B cell (primary cell): ENCODE measurements around the gene IRS1. TPM values are rescaled to one million over a fixed set of nuclear protein-coding genes. Genes with fewer than 3 reads are reported as not detected.

Experiments
- ATAC-seq: fragments of 200-7000 bp; cut with Tn5 transposase; one replicate; pipeline ENCODE4 v1.10.0; 2021; ENCODE audit warnings: low read depth, mild to moderate bottlenecking, moderate number of reproducible peaks, moderate library complexity
- CTCF ChIA-PET: fragments of 350-600 bp; sonication (Branson Sonifier 250); formaldehyde crosslinking; loops from one replicate; lab custom pipeline; 2021; ENCODE audit warnings: antibody characterized with exemption, inconsistent platforms; lab: Charles Lee
- POLR2A ChIA-PET: fragments of 350-600 bp; sonication (Branson Sonifier 250); formaldehyde crosslinking; loops from one replicate; lab custom pipeline; 2021; ENCODE audit warnings: antibody characterized with exemption; lab: Charles Lee
- DNase-seq: peaks from one replicate; pipeline ENCODE4 v3.0.0; 2013
- H2AFZ ChIP-seq: 2 replicates; pipeline ENCODE4 v1.6.1; 2012; ENCODE audit warnings: mild to moderate bottlenecking, low read depth, low read length; ENCODE audit not compliant: insufficient read depth, poor library complexity, severe bottlenecking
- H3K27ac ChIP-seq, 2 donors: 1 replicate in 1 of 2; 2 replicates in 1 of 2; pipeline ENCODE4 v1.5.1; 2012 to 2013; ENCODE audit warnings: low read length in 2 of 2, mild to moderate bottlenecking in 2 of 2, moderate library complexity in 1 of 2
- H3K27me3 ChIP-seq, 4 experiments: fragments of 200-600 bp in 1 of 4; sonication (generic) in 1 of 4; replicated peaks in 1 of 4; 1 replicate in 2 of 4; 2 replicates in 2 of 4; pipeline versions ENCODE4 v1.6.1 to v1.7.0; 2013 to 2016; ENCODE audit warnings: low read length in 3 of 4, mild to moderate bottlenecking in 2 of 4, mixed read lengths in 1 of 4, moderate library complexity in 1 of 4; ENCODE audit not compliant: insufficient read depth in 4 of 4, control insufficient read depth in 3 of 4; ENCODE audit errors: control extremely low read depth in 1 of 4
- H3K36me3 ChIP-seq, 2 experiments: replicated peaks in 1 of 2; 1 replicate in 1 of 2; 2 replicates in 1 of 2; pipeline versions ENCODE4 v1.6.1 to v1.7.1; 2013; ENCODE audit warnings: low read length in 1 of 2; ENCODE audit not compliant: insufficient read depth in 2 of 2, control insufficient read depth in 1 of 2; ENCODE audit errors: control extremely low read depth in 1 of 2, extremely low read depth in 1 of 2
- H3K4me1 ChIP-seq, 2 donors: fragments of 200-600 bp in 1 of 2; sonication (generic) in 1 of 2; 1 replicate in 1 of 2; 2 replicates in 1 of 2; pipeline versions ENCODE4 v1.5.1 to v1.6.1; 2013 to 2017; ENCODE audit warnings: low read length in 2 of 2; ENCODE audit not compliant: control insufficient read depth in 2 of 2, insufficient read depth in 2 of 2
- H3K4me2 ChIP-seq: replicated peaks from 2 replicates; pipeline ENCODE3; 2012; ENCODE audit warnings: mild to moderate bottlenecking, low read depth, low read length; ENCODE audit not compliant: poor library complexity, severe bottlenecking
- H3K4me3 ChIP-seq, 5 experiments: fragments of 200-600 bp in 1 of 5; sonication (generic) in 1 of 5; 1 replicate in 3 of 5; 2 replicates in 2 of 5; pipeline versions ENCODE4 v1.5.1 to v1.7.0; 2011 to 2016; ENCODE audit warnings: low read length in 4 of 5, mild to moderate bottlenecking in 4 of 5, low read depth in 2 of 5, control low read depth in 1 of 5, moderate library complexity in 1 of 5; ENCODE audit not compliant: insufficient read depth in 1 of 5; ENCODE audit errors: control extremely low read depth in 1 of 5, extremely low read depth in 1 of 5
- H3K79me2 ChIP-seq: fragments of 200-600 bp; sonication (generic); one replicate; pipeline ENCODE4 v1.6.0; 2016; ENCODE audit warnings: low read length; ENCODE audit not compliant: control insufficient read depth, insufficient read depth
- H3K9ac ChIP-seq: fragments of 200-600 bp; sonication (generic); 2 replicates; pipeline ENCODE4 v1.6.1; 2017; ENCODE audit warnings: mild to moderate bottlenecking, low read length, moderate library complexity
- H3K9me3 ChIP-seq, 3 donors: one replicate each; pipeline versions ENCODE4 v1.6.1 to v1.7.1; 2013; ENCODE audit warnings: low read length in 2 of 3; ENCODE audit not compliant: control insufficient read depth in 2 of 3, insufficient read depth in 1 of 3; ENCODE audit errors: control extremely low read depth in 1 of 3
- H4K20me1 ChIP-seq: 2 replicates; pipeline ENCODE4 v1.6.0; 2012; ENCODE audit warnings: mild to moderate bottlenecking, low read length; ENCODE audit not compliant: insufficient read depth, control insufficient read depth, poor library complexity, severe bottlenecking
- H3K27ac Mint-ChIP-seq: one replicate; pipeline ENCODE4 v1.8.0; 2021; ENCODE audit warnings: mixed read lengths
- H3K27me3 Mint-ChIP-seq: one replicate; pipeline ENCODE4 v1.8.0; 2021; ENCODE audit warnings: mixed read lengths
- H3K4me1 Mint-ChIP-seq: one replicate; pipeline ENCODE4 v1.8.0; 2021; ENCODE audit warnings: mixed read lengths
- H3K4me3 Mint-ChIP-seq: one replicate; pipeline ENCODE4 v1.8.0; 2021; ENCODE audit warnings: mixed read lengths
- H3K9me3 Mint-ChIP-seq: one replicate; pipeline ENCODE4 v1.8.0; 2022; ENCODE audit warnings: mixed read lengths; ENCODE audit not compliant: insufficient read depth
- EZH2 ChIP-seq: IDR thresholded peaks from 2 replicates; pipeline ENCODE4 v1.6.1; 2012; ENCODE audit warnings: borderline replicate concordance, low read depth, mild to moderate bottlenecking, moderate library complexity, low read length; ENCODE audit not compliant: insufficient read depth, poor library complexity, severe bottlenecking
- WGBS: methylation state at CpG from one replicate; pipeline ENCODE4 v1.1.5; 2013; ENCODE audit warnings: missing lambda C conversion rate; ENCODE audit not compliant: insufficient coverage; 5-methylcytosine and 5-hydroxymethylcytosine counted together
- intact Hi-C: fragments of 100-400 bp; cut with micrococcal nuclease; formaldehyde crosslinking; loops from one replicate; pipeline ENCODE4 v1.10.0; 2022
- polyA plus RNA-seq: library from polyadenylated mRNA; depleted of rRNA; stranded (reverse); fragments of >200 nt; gene quantifications from 2 replicates; pipeline ENCODE4 v1.2.3, GENCODE V29; 2012
- total RNA-seq, 2 donors: library from RNA; stranded (reverse); fragments of 120-200 nt in 1 of 2; gene quantifications; 1 replicate in 1 of 2; 2 replicates in 1 of 2; pipeline versions ENCODE4 v1.2.3 to v1.2.4, GENCODE V29; 2013 to 2022
- TF ChIP-seq, protein P1 (sequence below): fragments of 200-600 bp; IDR thresholded peaks from one replicate; pipeline ENCODE4 v1.8.0; 2022; ENCODE audit warnings: antibody characterized with exemption, mild to moderate bottlenecking

The IRS1 gene
- total and polyA plus RNA-seq, 2 donors (not counting 1 experiment from before 2014, with no cell fraction given), result 3.8 to 11.9 TPM

DNA sequence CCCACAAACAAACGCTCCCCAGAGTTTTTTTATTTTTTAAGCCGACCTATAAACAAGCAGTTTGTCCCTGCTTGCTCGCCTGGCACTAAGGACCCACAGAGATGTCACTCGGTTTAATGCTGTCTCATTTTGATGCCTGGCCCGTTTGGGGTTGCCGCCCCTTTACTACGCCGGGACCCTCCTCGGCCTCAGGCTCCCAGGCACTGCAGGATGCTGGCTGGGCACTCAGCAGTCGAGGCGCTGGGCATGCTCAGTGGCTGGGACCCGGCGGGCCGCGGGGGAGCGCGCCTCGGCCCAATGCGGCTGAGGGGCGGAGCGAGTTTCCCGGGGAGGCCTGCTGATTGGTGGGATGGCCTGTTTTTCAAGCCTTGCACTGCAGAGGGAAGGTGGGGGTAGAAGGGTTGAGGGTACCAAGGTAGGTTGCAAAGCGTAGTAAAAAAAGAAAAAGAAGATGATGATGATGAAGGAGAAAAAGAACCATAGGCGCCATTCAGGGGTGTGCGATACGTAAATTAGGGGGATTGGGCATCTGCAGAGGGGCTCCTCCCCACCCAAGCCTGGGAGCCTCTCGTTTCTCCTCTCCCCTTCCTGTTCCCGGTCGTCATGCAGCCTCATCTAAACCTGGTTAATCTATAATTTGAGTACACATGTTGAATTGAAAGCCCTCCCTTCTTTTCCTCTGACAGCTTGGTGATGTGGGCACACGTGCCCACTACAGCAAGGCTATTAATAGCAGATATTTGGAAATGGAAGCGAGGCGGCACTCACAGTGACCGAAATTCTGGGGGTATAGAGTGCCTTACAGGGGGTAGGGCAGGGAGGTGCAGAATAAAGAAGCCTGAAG is 1.5 kb upstream of the IRS1 start:
- H3K79me2 ChIP-seq, result peaks cover 11% of the 10 kb centered on the region
- peak overlapping the region; percentile 95 for H3K4me3 Mint-ChIP-seq
- ATAC-seq (peak; percentile 73), DNase-seq (peak; percentile 86)
- 1% methylated on average over 27 of the region's 33 CpGs for WGBS
- H3K27ac ChIP-seq, result peak overlapping the region; percentile 20 to 72
- H3K9me3 Mint-ChIP-seq, result no peaks in the 10 kb centered on the region
- peaks cover 17 to 26% of the 10 kb centered on the region in 2 donors for H3K4me1 ChIP-seq
- POLR2A ChIA-PET, result interaction anchor here (1.3 to 3.1 kb wide), 2 partner anchors 10 to 106 kb away, joined by 3 to 11 read pairs; no protein-coding TSS in a partner anchor
- H3K4me3 ChIP-seq, result peak overlapping the region; percentile 44 to 79 (median 66)
- H3K4me2 ChIP-seq, result peak overlapping the region; percentile 87
- intact Hi-C loops, result loop anchor here (1.0 to 10.0 kb wide), 5 partner anchors 34 to 1519 kb away; no protein-coding TSS in a partner anchor
- TF ChIP-seq EZH2, result no peak
- TF ChIP-seq, protein P1, sequence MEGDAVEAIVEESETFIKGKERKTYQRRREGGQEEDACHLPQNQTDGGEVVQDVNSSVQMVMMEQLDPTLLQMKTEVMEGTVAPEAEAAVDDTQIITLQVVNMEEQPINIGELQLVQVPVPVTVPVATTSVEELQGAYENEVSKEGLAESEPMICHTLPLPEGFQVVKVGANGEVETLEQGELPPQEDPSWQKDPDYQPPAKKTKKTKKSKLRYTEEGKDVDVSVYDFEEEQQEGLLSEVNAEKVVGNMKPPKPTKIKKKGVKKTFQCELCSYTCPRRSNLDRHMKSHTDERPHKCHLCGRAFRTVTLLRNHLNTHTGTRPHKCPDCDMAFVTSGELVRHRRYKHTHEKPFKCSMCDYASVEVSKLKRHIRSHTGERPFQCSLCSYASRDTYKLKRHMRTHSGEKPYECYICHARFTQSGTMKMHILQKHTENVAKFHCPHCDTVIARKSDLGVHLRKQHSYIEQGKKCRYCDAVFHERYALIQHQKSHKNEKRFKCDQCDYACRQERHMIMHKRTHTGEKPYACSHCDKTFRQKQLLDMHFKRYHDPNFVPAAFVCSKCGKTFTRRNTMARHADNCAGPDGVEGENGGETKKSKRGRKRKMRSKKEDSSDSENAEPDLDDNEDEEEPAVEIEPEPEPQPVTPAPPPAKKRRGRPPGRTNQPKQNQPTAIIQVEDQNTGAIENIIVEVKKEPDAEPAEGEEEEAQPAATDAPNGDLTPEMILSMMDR, result no peak
- H3K4me1 Mint-ChIP-seq, result peaks cover 33% of the 10 kb centered on the region
- H4K20me1 ChIP-seq, result peaks cover 9% of the 10 kb centered on the region
- H3K27ac Mint-ChIP-seq, result peak overlapping the region; percentile 82
- H3K9me3 ChIP-seq, result peaks cover 0 to 9% (median 0%) of the 10 kb centered on the region in 3 donors
- H3K27me3 ChIP-seq, result peaks cover 0 to 4% (median 0%) of the 10 kb centered on the region in 4 experiments
- peak overlapping the region; percentile 88 for H3K9ac ChIP-seq
- peaks cover 9% of the 10 kb centered on the region for H3K27me3 Mint-ChIP-seq
- H3K36me3 ChIP-seq, result no peaks in the 10 kb centered on the region
- CTCF ChIA-PET, result interaction anchor here (0.7 to 7.8 kb wide), 23 partner anchors 10 to 1136 kb away, joined by 3 to 78 read pairs (median 6); partner anchors contain the start of gene RHBDD1
- peak overlapping the region; percentile 95 for H2AFZ ChIP-seq
